ENCODE measurements around the gene WIPF3.

Gene WIPF3

DNA sequence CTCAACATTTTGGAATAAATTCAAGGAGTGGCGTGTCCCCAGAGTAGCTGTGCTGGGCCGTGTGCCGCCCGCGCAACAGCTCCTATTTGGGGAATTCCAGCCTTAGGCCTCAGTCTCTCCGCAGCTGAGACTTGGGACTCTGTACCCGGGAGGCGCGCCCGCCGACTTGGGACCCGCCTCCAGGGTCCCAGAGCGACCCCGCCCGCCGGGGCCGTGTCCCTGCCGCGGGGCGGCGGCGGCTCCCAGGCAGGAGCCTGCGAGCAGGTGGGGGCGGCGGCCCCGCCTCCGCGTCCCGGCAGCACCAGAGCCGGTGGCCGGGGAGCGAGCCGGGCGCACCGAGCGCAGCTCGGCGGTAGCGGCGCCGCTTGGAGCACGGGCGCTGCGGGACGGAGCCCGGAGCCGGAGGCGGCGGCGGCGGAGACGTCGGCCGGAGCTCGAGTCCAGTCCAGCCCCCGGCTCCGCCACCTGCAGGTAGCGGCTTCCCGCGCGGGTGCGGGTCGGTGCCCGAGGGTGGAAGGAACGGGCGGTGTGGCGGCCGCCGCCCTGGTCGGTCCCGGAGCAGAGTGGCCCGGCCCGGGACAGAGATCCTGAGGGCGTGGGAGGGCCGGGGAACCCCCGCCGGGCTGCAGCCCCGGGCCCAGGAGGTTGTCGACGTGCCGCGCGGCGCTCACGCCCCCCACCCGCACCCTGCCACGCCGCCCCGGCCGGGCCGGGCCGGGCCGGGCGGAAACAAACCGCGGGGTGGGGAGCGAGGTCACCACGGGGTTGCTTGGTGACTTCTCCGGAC is at the start of gene WIPF3:
TSS of gene WIPF3 (plus strand) at position 301 of the 787 bp plus-strand sequence. CDS start 28,217 bp downstream, outside the sequence.
- no peak for DNase-seq (ENCODE audit: low spot score)

DNA sequence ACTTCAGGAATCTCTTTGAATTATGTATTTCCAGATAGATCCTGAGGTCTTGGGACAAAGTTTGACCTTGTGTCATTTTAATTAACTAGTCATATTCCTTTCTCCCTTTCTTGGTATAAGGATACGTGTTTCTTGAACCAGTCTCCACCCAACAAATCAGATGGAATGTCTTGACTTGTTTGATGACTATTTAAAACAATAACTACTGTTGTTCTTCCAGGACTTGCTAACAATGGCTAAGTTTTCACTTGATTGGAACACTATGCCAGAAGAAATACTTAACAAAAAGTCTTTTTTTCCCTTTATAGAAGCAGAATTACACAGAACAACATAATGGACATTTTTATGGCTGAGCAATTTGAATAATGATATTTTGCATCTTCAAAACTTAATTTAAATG is 43.0 kb upstream of the WIPF3 start:
- peak; percentile 43 for DNase-seq (ENCODE audit: low spot score)

- DNase-seq (ENCODE audit: low spot score), result peak; percentile 29
Observed at GRCh38 chr7:29764227-29764626, 42.1 kb upstream of the WIPF3 start.

GRCh38 chr7:29765490-29765889 is 40.8 kb upstream of the WIPF3 start:
- DNase-seq (ENCODE audit: low spot score), result no peak

DNA sequence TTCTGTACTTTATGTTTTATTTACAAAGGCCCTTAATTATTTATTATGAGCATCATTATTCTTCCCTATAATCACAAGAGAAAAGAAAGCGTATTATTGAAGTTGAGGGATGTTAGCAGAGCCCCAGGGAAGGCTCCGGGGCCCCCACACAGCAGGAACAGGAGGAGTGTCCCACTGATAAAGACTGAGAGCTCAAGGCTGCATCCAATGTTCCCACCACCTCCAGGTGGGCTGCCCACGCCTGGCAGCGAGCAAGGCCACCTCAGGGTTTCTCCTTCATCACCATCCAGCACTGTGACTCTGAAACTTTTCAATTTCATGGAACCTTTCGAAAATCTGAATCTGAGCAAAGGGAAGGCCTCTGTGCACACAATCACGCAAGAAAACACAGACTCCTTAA is 35.9 kb upstream of the WIPF3 start:
- no peak for DNase-seq (ENCODE audit: low spot score)

DNA sequence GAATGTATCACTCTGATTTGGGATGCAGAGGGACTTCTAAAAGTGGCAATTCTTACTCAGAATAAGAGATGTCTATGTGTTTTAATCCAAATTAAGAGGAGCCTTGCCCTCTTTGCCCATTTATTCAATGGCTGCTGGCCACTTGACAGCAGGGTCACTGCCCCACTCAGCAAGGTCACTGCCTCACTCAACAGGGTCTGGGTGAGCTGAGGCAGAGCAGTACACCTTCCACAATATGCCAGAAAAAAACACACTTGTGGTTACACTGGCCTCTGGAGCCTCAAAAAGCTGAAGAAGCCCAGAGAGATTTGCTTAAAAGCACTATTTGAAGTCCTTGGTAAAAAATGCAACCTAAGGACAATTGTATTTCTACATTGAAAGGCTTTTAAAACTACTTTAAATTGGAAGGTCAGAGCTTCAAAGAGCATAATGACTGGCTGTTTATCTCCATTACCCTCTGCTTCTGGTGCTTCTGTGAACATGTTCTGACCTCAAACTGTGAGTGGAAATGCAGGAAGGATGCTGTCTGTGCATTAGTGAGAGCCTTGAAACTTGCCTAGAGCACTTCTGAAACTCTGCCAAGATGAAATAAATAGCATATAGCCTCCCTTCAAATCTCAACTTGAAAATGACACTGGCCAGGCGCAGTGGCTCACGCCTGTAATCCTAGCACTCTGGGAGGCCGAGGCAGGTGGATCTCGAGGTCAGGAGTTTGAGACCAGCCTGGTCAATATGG is 35.1 kb upstream of the WIPF3 start:
- DNase-seq (ENCODE audit: low spot score), result no peak

DNA sequence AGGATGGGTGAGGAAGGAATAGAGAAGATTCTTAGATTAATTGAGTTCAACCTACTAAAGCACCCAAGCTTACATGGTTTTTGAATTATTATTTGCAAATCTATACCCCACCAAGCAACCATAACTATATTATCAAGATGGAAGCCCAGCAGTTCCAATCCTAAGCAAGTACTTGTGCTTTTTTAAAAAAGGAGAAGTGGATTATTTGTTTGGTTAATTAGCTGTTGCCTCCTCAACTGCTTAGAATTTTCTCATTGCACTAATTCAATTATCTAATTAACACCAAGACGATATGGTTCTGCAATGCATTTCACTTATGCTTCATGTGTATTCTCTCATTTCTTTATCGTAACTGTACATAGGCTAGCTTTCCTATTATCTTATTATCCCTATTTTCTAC is 27.3 kb upstream of the WIPF3 start:
- no peak for DNase-seq (ENCODE audit: low spot score)

DNA sequence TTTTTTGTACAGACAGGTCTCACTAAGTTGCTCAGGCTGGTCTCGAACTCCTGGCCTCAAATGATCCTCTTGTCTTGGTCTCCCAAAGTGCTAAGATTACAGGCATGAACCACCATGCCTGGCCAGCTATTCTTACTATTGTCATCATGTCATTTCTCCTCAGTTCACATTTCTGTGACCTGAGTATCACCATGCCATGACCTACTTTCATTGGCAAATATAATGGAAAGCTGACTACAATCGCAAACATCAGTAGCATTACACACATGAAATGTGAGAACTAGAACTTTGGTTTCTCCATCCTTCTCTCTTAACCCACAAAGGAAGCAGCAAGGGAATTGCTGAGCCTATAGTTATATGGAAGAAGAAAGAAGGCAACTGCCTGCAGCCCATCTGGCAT is 26.0 kb upstream of the WIPF3 start:
- DNase-seq (ENCODE audit: low spot score), result no peak

- DNase-seq (ENCODE audit: low spot score), result no peak
Observed at GRCh38 chr7:29783671-29784070, 22.6 kb upstream of the WIPF3 start.

- DNase-seq (ENCODE audit: low spot score), result no peak
Observed at GRCh38 chr7:29793507-29793906, 12.8 kb upstream of the WIPF3 start.

DNA sequence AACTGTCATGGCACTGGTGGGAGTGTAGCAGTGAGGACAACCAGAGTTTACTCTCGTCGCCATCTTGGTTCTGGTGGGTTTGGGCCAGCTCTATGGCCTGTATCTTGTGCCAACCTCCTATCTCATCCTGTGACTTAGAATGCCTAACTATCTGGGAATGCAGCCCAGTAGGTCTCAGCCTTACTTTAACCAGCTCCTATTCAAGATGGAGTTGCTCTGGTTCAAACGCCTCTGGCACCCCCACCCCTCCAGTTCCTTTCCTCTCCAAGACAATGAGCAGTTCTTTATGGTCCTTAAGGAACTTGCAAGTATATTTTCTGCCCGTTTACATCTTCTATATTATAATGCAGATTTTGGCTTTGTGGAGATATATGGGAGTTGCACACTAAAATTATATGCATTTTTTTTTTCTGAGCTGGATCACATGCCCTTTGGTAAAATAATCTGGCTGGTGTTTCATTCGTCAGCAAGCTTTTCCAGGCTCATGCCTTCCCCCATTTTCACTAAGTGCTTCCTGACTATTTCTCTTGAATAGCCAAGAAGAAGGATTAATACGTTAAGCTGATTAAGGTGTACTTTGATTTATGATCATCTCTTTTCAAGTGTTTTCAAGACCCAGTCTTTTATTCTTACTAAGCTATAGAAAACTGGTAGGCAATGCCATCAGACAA is 11.2 kb upstream of the WIPF3 start:
- no peak for DNase-seq (ENCODE audit: low spot score)

DNA sequence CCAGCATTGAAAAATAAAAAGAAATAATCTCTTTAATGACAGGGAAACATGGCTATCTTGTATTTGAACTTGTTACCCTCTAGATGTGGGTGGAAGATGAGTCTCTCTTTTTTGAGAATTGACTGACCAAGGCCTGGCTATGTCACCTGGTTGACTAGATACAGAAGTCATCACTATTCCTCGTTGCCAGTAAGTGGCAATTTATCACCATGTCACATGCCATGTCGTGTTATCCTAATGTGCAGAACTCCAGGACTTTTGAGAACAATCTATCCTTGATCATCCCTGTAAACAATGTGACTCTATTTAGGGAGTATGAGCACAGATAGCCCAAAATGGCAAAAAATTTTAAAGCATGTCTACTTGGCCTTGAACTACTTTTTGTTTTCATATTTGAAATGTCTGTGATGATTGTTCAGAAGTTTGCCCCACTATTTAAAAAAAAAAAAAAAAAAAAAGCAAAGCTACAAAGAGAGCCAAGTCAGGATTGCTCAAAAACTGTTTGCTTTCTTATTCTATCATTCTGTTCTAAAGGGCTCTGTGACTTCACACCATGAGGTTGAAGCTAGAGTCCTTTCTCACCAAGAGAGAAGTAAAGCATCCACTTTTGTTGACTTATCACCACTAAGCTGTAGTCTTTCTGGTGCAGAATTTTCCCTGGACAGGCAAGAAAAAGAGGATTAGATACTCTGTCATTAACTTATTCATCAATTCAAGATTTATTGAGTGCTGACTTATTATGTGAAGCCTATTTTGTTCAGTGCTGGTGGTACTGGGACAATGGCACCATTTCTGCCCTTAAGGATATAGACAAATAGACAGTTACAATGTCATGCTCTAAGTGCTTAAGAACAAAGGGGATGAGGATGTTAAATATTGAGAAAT is 10.4 kb upstream of the WIPF3 start:
- DNase-seq (ENCODE audit: low spot score), result no peak

DNA sequence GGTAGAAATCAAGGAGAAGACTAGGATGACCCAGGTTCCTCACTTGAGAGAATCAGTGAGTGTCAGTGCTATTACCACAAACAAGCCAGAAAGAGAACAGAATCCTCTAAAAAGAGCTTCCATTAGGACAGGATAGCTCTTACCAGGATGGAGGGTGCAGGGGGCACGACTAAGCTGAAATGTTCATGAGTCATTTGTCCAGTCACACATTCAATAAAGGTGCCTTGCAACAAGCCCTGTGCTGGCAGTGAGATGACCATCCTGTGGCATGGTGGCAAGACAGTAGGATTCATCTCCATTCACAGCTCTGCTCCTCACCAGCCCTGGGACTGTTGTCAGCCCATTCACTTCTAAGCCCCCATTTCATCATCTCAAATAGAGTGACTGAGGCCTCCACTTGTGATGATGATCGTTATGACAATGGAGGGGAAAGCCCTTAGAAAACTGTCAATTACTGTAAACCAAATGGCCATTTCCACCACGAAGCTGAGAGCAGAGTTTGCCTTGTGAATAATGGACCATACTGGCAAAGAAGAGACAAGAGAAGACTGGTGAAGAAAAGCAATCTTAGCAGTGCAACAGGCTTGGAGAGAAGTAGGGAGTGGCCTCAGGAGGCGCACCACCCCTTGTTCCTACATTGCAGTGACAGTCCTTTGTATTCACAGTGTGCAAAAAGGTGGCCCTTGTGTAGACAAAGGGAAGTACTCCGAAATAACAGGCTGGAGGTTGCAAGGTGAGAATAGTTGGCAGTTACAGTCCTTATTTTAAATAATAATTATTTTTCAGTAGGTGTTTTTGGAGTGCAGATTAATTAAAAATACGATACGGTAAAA is 9.0 kb upstream of the WIPF3 start:
- DNase-seq (ENCODE audit: low spot score), result no peak

GRCh38 chr7:29798422-29798821 is 7.9 kb upstream of the WIPF3 start:
- DNase-seq (ENCODE audit: low spot score), result no peak

DNA sequence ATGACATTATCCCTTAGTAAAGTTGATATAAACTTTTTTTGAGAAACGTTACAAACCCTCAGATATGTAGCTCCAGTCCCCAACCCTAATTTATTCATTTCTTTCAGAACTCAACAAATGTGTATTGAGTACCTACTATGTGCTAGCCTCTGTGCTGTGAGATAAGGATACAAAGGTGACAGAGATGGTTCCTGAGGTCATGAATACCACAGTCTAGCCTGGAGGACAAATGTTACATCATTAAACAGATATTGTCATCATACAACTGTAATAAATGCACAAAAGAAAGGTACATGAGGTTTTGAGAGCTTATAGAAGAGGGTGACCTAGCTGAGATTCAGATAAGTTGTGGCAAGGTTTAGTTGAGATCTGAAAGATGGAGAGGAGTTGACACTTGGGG is 4.4 kb upstream of the WIPF3 start:
- no peak for DNase-seq (ENCODE audit: low spot score)

DNA sequence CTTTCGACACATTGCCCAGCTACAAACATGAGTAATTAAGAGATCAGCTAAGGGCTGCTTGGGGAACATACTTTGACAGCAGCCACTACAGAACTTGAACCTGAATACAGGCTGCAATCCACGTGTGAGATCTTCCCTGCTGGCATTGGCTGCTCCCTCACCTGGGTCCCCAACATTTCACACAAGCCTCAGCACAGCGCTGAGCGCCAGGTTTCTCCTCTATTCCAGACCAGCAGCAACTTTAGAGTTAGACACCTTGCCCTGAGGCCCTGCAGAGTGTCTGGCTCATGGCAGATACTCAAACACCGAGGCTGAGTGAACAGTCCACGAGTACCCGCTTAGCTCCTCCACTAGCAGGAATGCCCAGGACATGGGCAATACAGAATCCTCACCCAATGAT is 1.3 kb upstream of the WIPF3 start:
- no peak for DNase-seq (ENCODE audit: low spot score)

DNA sequence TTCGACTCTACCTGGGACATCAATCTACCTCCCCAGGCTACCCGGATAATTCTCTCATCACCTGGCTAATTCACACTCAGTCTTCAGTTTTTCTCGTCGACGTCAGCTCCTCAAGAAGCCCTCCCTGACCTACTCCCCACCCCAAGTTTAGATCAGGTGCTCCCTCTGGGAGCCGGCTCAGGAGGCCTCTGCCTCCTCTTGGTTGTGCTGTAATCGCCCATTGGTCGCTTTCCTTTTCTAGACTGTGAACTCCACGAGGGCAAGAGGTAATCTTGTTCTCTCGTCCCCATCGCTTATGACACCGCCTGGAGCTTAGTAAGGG is 461 bp upstream of the WIPF3 start:
- no peak for DNase-seq (ENCODE audit: low spot score)

- DNase-seq (ENCODE audit: low spot score), result no peak
Observed at GRCh38 chr7:29806995-29807841, 910 bp downstream of the WIPF3 start.

DNA sequence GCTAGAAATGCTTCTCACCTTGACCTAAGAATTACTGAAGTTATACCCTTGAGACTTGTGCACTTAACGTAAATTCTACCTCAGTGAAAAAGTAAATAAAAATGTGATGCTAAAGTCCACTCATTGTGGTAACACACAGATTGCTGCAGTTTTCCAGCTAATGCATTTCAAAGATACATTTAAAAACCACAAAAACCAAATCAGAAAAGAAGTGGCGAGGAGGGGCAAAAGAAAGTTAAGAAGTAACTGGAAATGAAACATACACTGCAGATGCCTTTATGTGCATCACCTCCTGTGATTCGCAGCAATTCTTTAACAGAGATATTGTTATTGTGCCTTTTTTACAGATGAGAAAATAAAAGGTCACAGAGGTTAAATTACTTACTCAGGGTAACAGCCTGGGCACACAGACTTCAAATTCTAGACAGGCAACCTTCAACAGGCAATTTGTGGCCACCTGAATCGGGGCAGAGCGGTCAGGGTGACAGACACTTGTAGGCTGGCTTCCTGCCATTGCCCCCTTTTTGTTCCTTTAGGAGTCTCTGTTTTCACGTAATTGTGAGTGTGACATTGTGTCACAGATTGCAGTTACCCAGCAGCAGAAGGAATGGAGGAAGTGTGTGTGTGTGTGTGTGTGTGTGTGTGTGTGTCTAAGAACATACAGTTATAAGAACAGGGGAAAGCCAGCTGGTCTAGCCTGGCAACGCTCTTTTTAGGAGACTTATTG is 1.9 kb downstream of the WIPF3 start:
- DNase-seq (ENCODE audit: low spot score), result no peak

Data from COLO829 (cell line).